Neural cell (in vitro differentiated cells): ENCODE results near the gene OR1F1. TPM values are rescaled to one million over a fixed set of nuclear protein-coding genes. Genes with fewer than 3 reads are reported as not detected.

ENCODE experiments used
- H2AFZ ChIP-seq: fragments of 200-600, 300-800 bp; sonication (generic), shearing (Covaris generic); 2 replicates; pipeline ENCODE4 v1.6.0; 2014; ENCODE audit warnings: low read depth, mild to moderate bottlenecking, antibody characterized with exemption, low read length, moderate library complexity
- H3F3A ChIP-seq: fragments of 200-600 bp; shearing (Covaris generic); 2 replicates; pipeline ENCODE4 v1.6.1; 2016; ENCODE audit warnings: mild to moderate bottlenecking, moderate library complexity, mixed read lengths, antibody characterized with exemption, low read length; ENCODE audit not compliant: insufficient read depth, poor library complexity, severe bottlenecking
- H3K27ac ChIP-seq: fragments of 200-600, 300-800 bp; sonication (generic), shearing (Covaris generic); 2 replicates; pipeline ENCODE4 v1.5.1; 2014; ENCODE audit warnings: mild to moderate bottlenecking, low read length, moderate library complexity
- H3K27me3 ChIP-seq: fragments of 300-800, 200-600 bp; sonication (generic), shearing (Covaris generic); 2 replicates; pipeline ENCODE4 v1.6.0; 2014; ENCODE audit warnings: mild to moderate bottlenecking, low read depth, low read length, moderate library complexity; ENCODE audit not compliant: insufficient read depth
- H3K36me3 ChIP-seq: fragments of 300-800, 200-600 bp; sonication (generic), shearing (Covaris generic); 2 replicates; pipeline ENCODE4 v1.5.1; 2014; ENCODE audit warnings: mild to moderate bottlenecking, antibody characterized with exemption, low read length, moderate library complexity; ENCODE audit not compliant: insufficient read depth
- H3K4me2 ChIP-seq: fragments of 300-800, 200-600 bp; sonication (generic), shearing (Covaris generic); 2 replicates; pipeline ENCODE4 v1.6.0; 2014; ENCODE audit warnings: mild to moderate bottlenecking, low read length
- H3K4me3 ChIP-seq: fragments of 300-800, 200-600 bp; sonication (generic), shearing (Covaris generic); 2 replicates; pipeline ENCODE4 v1.5.1; 2014; ENCODE audit warnings: mild to moderate bottlenecking, low read length, moderate library complexity
- H3K79me2 ChIP-seq: fragments of 200-600 bp; shearing (Covaris generic); replicated peaks from 2 replicates; pipeline ENCODE4 v1.6.0; 2014; ENCODE audit warnings: mild to moderate bottlenecking, low read length, moderate library complexity; ENCODE audit not compliant: insufficient read depth
- H3K9ac ChIP-seq: fragments of 300-800, 200-600 bp; sonication (generic), shearing (Covaris generic); 2 replicates; pipeline ENCODE4 v1.6.1; 2016; ENCODE audit warnings: mild to moderate bottlenecking, low read length, mixed read lengths
- H3K9me2 ChIP-seq: fragments of 200-600 bp; shearing (Covaris generic); 2 replicates; pipeline ENCODE4 v1.6.1; 2016; ENCODE audit warnings: mild to moderate bottlenecking, low read length, mixed read lengths; ENCODE audit not compliant: insufficient read depth
- H3K9me3 ChIP-seq: fragments of 200-600, 300-800 bp; sonication (generic), shearing (Covaris generic); 2 replicates; pipeline ENCODE4 v1.6.1; 2016; ENCODE audit warnings: mild to moderate bottlenecking, mixed run types, low read length, moderate library complexity, mixed read lengths
- H4K20me1 ChIP-seq: fragments of 200-600 bp; shearing (Covaris generic); 2 replicates; pipeline ENCODE4 v1.6.1; 2016; ENCODE audit warnings: mild to moderate bottlenecking, mixed run types; ENCODE audit not compliant: insufficient read depth
- EP300 ChIP-seq: fragments of 450-650 bp; conservative IDR thresholded peaks from 2 replicates; pipeline ENCODE4 v1.6.1; 2014; ENCODE audit warnings: antibody characterized with exemption, mild to moderate bottlenecking, moderate library complexity; ENCODE audit not compliant: poor library complexity, severe bottlenecking
- EZH2 ChIP-seq: fragments of 200-600, 300-800 bp; shearing (Covaris generic), sonication (generic); IDR thresholded peaks from 2 replicates; pipeline ENCODE4 v1.6.1; 2014; ENCODE audit warnings: antibody characterized with exemption, low read length, borderline replicate concordance, mild to moderate bottlenecking; ENCODE audit not compliant: insufficient read depth, poor library complexity, severe bottlenecking
- MXI1 ChIP-seq: fragments of 450-650 bp; conservative IDR thresholded peaks from 2 replicates; pipeline ENCODE4 v1.6.1; 2014; ENCODE audit warnings: antibody characterized with exemption, mild to moderate bottlenecking; ENCODE audit not compliant: poor library complexity, severe bottlenecking
- POLR2AphosphoS5 ChIP-seq: IDR thresholded peaks from 2 replicates; pipeline ENCODE4 v1.6.1; 2012
- RAD21 ChIP-seq: fragments of 450-650 bp; conservative IDR thresholded peaks from 2 replicates; pipeline ENCODE4 v1.6.1; 2014; ENCODE audit warnings: antibody characterized with exemption, mild to moderate bottlenecking, moderate library complexity
- SMC3 ChIP-seq: fragments of 450-650 bp; conservative IDR thresholded peaks from 2 replicates; pipeline ENCODE4 v1.6.1; 2014; ENCODE audit warnings: antibody characterized with exemption, mild to moderate bottlenecking, moderate library complexity; ENCODE audit not compliant: poor library complexity
- TAF1 ChIP-seq: IDR thresholded peaks from 2 replicates; pipeline ENCODE4 v1.6.1; 2012; ENCODE audit warnings: low read depth
- polyA plus RNA-seq: library from polyadenylated mRNA; depleted of rRNA; stranded (reverse); fragments of >200 nt; gene quantifications from 2 replicates; pipeline ENCODE4 v1.2.3, GENCODE V29; 2014
- TF ChIP-seq, protein P1 (sequence below): fragments of 450-650 bp; IDR thresholded peaks from 2 replicates; pipeline ENCODE4 v1.5.1; 2014; ENCODE audit warnings: antibody characterized with exemption, mild to moderate bottlenecking, moderate library complexity; ENCODE audit not compliant: poor library complexity, severe bottlenecking
- TF ChIP-seq, protein P2 (sequence below): IDR thresholded peaks from 2 replicates; pipeline ENCODE4 v1.6.1; 2012; ENCODE audit warnings: borderline replicate concordance

The OR1F1 gene
- polyA plus RNA-seq, 1 donor from 2014 or later, result 2.5 TPM

DNA sequence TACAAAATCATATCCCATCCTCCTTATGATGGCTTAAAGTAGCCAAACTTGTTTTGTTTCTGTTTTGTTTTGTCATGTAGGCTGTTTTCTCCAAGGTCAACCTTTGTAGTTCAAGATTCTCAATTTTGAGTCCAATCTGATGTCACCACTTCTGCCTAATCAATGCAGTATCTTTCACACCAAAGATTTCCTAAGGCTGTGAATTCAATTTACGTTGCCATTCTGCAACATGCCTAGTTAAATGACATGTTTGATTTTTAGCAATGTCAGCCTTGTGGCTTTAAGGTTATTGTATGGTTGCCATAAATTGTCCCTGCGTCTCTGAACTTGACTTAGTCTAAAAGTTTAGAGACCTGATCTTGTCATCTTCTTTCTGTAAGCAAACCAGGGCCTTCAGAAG lies 32.8 kb upstream of the OR1F1 start:
- no peak for TF ChIP-seq EZH2
- no peak for TF ChIP-seq EP300
- TF ChIP-seq TAF1, result no peak
- no peak for TF ChIP-seq RAD21
- TF ChIP-seq SMC3, result no peak
- TF ChIP-seq, protein P1, sequence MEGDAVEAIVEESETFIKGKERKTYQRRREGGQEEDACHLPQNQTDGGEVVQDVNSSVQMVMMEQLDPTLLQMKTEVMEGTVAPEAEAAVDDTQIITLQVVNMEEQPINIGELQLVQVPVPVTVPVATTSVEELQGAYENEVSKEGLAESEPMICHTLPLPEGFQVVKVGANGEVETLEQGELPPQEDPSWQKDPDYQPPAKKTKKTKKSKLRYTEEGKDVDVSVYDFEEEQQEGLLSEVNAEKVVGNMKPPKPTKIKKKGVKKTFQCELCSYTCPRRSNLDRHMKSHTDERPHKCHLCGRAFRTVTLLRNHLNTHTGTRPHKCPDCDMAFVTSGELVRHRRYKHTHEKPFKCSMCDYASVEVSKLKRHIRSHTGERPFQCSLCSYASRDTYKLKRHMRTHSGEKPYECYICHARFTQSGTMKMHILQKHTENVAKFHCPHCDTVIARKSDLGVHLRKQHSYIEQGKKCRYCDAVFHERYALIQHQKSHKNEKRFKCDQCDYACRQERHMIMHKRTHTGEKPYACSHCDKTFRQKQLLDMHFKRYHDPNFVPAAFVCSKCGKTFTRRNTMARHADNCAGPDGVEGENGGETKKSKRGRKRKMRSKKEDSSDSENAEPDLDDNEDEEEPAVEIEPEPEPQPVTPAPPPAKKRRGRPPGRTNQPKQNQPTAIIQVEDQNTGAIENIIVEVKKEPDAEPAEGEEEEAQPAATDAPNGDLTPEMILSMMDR, result no peak
- TF ChIP-seq, protein P2, sequence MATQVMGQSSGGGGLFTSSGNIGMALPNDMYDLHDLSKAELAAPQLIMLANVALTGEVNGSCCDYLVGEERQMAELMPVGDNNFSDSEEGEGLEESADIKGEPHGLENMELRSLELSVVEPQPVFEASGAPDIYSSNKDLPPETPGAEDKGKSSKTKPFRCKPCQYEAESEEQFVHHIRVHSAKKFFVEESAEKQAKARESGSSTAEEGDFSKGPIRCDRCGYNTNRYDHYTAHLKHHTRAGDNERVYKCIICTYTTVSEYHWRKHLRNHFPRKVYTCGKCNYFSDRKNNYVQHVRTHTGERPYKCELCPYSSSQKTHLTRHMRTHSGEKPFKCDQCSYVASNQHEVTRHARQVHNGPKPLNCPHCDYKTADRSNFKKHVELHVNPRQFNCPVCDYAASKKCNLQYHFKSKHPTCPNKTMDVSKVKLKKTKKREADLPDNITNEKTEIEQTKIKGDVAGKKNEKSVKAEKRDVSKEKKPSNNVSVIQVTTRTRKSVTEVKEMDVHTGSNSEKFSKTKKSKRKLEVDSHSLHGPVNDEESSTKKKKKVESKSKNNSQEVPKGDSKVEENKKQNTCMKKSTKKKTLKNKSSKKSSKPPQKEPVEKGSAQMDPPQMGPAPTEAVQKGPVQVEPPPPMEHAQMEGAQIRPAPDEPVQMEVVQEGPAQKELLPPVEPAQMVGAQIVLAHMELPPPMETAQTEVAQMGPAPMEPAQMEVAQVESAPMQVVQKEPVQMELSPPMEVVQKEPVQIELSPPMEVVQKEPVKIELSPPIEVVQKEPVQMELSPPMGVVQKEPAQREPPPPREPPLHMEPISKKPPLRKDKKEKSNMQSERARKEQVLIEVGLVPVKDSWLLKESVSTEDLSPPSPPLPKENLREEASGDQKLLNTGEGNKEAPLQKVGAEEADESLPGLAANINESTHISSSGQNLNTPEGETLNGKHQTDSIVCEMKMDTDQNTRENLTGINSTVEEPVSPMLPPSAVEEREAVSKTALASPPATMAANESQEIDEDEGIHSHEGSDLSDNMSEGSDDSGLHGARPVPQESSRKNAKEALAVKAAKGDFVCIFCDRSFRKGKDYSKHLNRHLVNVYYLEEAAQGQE, result no peak
- TF ChIP-seq MXI1, result no peak
- TF ChIP-seq POLR2AphosphoS5, result no peak
- H3K4me2 ChIP-seq, result no peak overlapping the region
- H3K27ac ChIP-seq, result no peak overlapping the region
- no peaks in the 10 kb centered on the region for H3K36me3 ChIP-seq
- peaks cover 6% of the 10 kb centered on the region for H3F3A ChIP-seq
- no peaks in the 10 kb centered on the region for H3K9me2 ChIP-seq
- no peak overlapping the region for H3K4me3 ChIP-seq
- H3K79me2 ChIP-seq, result no peaks in the 10 kb centered on the region
- H3K27me3 ChIP-seq, result peaks cover 41% of the 10 kb centered on the region
- H3K9me3 ChIP-seq, result no peaks in the 10 kb centered on the region
- no peak overlapping the region for H3K9ac ChIP-seq
- no peaks in the 10 kb centered on the region for H4K20me1 ChIP-seq
- no peak overlapping the region for H2AFZ ChIP-seq

DNA sequence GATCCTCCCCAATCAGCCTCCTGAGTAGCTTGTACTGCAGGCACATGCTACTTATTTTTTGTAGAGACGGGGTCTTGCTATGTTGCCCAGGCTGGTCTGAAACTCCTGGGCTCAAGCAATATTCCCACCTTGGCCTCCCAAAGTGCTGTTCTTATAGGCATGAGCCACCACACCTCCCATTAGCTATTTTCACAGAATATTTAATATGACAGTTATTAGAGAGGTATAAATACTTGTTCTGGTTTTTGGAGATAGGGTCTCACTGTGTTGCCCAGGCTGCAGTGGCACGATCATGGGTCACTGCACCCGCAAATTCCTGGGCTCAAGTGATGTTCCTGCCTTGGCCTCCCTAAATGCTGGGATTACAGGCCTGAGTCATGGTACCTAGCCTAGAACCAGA lies 32.0 kb upstream of the OR1F1 start:
- no peaks in the 10 kb centered on the region for H3K9me3 ChIP-seq
- H3K79me2 ChIP-seq, result no peaks in the 10 kb centered on the region
- peaks cover 6% of the 10 kb centered on the region for H3F3A ChIP-seq
- H3K27me3 ChIP-seq, result peaks cover 41% of the 10 kb centered on the region
- no peak overlapping the region for H3K27ac ChIP-seq
- no peak overlapping the region for H3K4me2 ChIP-seq
- H4K20me1 ChIP-seq, result no peaks in the 10 kb centered on the region
- no peaks in the 10 kb centered on the region for H3K36me3 ChIP-seq
- H3K9ac ChIP-seq, result no peak overlapping the region
- no peak overlapping the region for H2AFZ ChIP-seq
- TF ChIP-seq EP300 (no peak), TAF1 (no peak), POLR2AphosphoS5 (no peak), RAD21 (no peak), EZH2 (no peak), MXI1 (no peak), SMC3 (no peak)
- TF ChIP-seq, protein P2, result no peak
- TF ChIP-seq, protein P1, result no peak
- H3K9me2 ChIP-seq, result no peaks in the 10 kb centered on the region
- no peak overlapping the region for H3K4me3 ChIP-seq
